ENCODE data around the gene SLTM. TPM values are rescaled to one million over a fixed set of nuclear protein-coding genes. Genes with fewer than 3 reads are reported as not detected.
"Not testable (repeated sequence)": the region's sequence is repeated elsewhere in the genome, so short reads cannot be mapped to it uniquely, and the experiment has no call there.

Gene SLTM
- total RNA-seq, 2 experiments from 2014 or later, result 106 to 107 TPM

DNA sequence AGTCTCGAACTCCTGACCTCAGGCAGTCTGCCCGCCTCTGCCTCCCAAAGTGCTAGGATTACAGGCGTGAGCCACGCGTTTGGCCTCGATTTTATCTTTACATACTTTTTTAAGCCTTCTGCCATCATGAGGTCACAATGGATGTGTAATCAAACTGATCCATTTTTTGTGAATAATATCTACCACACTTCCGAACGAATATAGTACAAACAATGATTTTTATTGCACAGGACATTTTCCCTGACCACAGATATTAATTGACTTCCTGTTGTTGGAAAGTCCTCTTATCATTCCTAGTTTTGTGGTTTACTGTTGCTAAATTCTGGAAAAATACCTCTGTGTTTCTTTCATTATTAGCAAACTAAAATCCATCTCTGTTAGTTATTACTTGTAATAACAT is 93.4 kb downstream of the SLTM start:
- POLR2A ChIA-PET, result no interaction called here

DNA sequence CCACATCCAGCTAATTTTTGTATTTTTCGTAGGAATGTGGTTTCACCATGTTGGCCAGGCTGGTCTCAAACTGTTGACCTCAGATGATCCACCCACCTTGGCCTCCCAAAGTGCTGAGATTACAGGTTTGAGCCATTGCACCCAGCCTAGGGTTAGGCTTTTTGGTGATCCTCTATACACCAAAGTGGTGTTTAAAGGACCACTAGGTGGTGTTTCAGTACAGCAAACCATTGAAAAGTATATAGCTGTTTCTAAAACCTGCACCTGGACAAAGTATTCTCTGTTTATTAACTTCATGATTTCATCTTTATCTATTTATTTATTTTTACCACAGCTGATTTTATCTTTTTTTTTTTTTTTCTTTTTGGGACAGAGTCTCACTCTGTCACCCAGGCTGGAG is 94.0 kb downstream of the SLTM start:
- CTCF ChIA-PET, result no interaction called here

More for the DNA sequence above, 93.4 kb downstream of the SLTM start:
- CTCF ChIA-PET, result no interaction called here

DNA sequence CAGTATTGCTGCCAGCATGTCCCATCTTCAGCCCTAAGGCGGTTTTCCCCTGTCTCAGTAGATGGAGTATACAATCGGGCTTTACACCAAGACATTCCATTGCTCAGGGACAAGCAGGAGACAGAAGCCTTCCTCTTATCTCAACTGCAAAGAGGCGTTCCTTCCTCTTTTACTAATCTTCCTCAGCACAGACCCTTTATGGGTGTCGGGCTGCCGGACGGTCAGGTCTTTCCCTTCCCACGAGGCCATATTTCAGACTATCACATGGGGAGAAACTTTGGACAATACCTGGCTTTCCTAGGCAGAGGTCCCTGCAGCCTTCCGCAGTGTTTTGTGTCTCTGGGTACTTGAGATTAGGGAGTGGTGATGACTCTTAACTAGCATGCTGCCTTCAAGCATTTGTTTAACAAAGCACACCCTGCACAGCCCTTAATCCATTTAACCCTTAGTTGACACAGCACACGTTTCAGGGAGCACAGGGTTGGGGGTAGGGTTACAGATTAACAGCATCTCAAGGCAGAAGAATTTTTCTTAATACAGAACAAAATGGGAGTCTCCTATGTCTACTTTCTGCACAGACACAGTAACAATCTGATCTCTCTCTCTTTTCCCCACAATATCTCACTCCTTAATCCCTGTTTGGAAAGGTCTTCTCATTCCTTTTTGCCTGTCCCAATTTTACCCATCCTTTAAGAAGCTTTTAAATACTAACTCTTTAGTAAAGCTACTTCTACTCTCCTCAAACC is 99.6 kb downstream of the SLTM start:
- POLR2A ChIA-PET, CTCF ChIA-PET: not testable (repeated sequence)

More for the DNA sequence above, 94.0 kb downstream of the SLTM start:
- POLR2A ChIA-PET, result no interaction called here

DNA sequence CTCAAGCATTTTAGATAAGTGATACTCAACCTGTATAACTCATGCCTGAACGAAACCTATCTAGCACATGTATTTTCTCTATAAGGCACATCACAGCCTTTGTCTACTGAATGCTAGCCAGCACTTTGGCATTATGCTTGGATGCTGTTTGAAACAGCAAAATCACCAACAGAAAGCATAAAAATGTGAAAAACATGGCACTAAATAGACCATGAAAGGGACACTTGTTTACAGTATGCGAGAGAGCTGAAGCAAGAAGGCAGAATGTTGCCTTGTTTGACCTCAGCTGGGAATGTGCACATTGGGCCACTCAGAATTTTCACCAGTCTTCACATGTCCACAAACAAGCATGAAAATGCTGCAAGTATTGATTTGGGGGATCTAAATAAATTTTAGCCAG is 102.9 kb downstream of the SLTM start:
- CTCF ChIA-PET, result no interaction called here

More for the DNA sequence above, 102.9 kb downstream of the SLTM start:
- POLR2A ChIA-PET, result no interaction called here

Other genes starting within 250 kb of the SLTM start
- 10 to 100 TPM; 84.3 to 90.4 TPM for gene ADAM10, start 184.0 kb downstream of the SLTM start, total RNA-seq
- 10 to 100 TPM; 10.1 to 10.7 TPM for gene MINDY2, start 162.4 kb downstream of the SLTM start, total RNA-seq
- gene RNF111, start 54.0 kb upstream of the SLTM start, total RNA-seq, result 10 to 100 TPM; 22.2 to 24.8 TPM
- 10 to 100 TPM; 39.2 to 40.6 TPM for gene CCNB2, start 171.5 kb upstream of the SLTM start, total RNA-seq